ENCODE results near the gene MRE11.
A peak's percentile ranks its signal among the peaks of the same experiment; 100 is the strongest.

MRE11 gene

DNA sequence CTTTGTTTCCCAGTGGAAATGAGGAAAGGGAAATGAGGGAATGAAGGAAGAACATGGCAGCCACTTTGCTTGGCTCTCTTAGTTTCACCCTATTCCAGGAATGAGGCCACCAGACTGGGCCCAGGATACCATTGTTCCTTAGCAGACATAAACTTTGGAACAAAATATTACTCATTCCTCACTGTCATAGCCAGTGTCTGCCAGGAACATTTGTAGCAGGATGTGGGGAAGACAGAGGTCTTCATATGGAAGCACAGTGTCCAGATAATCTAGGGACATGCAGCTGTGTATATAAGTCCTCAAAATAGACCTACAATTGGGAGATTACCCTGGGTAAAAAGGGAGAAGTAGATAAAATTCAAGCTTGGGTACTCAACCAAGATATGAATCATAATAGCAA lies 34.9 kb upstream of the MRE11 start:
- TF ChIP-seq, protein P1, sequence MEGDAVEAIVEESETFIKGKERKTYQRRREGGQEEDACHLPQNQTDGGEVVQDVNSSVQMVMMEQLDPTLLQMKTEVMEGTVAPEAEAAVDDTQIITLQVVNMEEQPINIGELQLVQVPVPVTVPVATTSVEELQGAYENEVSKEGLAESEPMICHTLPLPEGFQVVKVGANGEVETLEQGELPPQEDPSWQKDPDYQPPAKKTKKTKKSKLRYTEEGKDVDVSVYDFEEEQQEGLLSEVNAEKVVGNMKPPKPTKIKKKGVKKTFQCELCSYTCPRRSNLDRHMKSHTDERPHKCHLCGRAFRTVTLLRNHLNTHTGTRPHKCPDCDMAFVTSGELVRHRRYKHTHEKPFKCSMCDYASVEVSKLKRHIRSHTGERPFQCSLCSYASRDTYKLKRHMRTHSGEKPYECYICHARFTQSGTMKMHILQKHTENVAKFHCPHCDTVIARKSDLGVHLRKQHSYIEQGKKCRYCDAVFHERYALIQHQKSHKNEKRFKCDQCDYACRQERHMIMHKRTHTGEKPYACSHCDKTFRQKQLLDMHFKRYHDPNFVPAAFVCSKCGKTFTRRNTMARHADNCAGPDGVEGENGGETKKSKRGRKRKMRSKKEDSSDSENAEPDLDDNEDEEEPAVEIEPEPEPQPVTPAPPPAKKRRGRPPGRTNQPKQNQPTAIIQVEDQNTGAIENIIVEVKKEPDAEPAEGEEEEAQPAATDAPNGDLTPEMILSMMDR (conservative IDR thresholded peaks at IDR 0.05): no peak
- H3K27ac ChIP-seq: no peak overlapping the region

DNA sequence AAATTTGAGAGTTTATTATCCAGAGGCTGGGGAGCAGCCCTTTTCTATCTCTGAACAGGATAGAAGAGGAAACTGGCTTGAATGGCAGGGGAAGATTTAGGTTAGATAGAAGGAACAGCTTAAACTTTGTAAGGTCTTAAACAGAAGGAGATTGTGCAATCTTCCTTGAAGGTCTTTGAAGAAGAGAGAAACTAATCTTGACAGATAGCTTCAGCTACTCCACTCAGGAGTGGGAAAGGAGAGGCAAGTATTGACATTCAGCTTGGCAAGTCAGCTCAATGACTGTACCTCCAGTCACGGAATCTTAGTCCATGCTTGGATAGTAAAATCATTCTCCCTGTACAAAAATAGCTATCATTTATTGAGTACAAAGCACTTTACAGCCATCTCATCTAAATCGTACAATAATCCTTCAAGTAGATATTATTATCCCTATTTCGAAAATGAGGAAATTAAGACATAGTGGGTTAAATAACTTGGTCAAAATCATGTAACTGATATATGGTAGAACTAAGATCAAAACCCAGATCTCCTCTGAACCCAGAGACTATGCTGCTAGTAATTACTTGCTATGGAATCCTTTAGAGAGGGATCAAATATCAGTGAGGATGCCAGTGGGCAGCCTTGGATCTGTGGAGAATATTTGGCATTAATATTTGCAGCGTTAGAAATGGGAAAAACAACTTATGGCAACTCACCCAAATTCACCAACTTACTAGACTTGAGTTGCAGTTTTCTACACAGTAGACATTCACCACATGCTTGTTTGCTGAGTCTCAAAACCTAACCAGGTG lies 33.2 kb upstream of the MRE11 start:
- H3K27ac ChIP-seq: no peak overlapping the region
- TF ChIP-seq, protein P1 (conservative IDR thresholded peaks at IDR 0.05): no peak

DNA sequence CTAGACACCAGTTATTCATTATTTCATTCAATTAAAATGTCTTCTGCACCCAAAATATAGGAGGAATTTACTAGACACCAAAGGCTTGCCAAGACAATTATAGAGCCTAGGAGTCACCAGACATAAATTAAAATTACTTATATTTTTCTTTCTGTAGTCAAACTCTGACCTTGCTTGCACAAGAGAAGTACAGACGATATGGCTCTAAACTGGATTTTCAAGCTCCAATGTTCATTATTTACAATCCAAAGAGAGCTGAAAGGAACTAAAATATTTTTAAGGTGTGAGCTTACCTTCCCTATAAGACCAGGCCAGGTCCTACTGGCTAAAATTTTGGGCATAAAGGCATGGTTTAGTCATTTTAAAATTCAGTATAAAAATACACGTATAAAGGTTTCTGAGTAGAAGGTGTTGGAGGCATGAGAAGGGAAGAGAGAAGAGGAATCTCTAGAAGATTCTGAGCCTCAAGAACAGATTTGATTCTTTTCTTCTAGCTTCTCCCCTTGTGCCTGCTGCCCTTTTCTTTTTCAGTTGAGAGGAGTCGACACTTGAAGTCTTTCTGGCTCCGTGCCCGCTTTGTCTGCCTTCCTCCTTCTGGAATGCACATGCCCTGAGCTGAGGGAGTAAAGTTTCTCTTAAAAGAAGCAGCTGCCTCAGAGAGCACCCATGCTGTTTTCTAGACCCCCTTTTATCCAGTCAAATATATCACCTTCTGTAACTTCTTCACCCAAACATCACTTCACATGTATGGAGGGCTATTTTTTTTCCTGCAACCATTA lies 32.1 kb upstream of the MRE11 start:
- TF ChIP-seq, protein P1 (conservative IDR thresholded peaks at IDR 0.05): no peak
- peak overlapping the region; percentile 13 for H3K27ac ChIP-seq

DNA sequence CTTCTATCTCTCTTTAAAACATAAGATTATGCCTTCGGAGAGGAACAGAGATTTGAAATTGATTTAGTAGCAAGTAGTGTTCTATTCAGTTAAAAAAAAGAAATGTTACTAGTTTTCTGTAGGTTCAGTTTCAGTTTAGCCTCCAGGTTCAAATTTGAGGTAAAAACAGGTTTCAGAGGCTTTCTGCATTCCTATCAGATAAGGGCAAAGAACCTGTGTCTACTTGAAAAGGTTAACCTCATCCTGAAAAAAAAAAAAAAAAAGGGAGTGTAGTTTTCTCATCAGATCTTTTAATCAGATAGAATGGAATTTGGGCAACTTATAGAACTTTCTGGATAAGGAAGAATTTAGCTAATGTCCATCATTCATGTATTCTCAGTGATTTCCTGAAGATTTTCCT lies 30.7 kb upstream of the MRE11 start:
- TF ChIP-seq, protein P1 (conservative IDR thresholded peaks at IDR 0.05): no peak
- H3K27ac ChIP-seq: no peak overlapping the region

DNA sequence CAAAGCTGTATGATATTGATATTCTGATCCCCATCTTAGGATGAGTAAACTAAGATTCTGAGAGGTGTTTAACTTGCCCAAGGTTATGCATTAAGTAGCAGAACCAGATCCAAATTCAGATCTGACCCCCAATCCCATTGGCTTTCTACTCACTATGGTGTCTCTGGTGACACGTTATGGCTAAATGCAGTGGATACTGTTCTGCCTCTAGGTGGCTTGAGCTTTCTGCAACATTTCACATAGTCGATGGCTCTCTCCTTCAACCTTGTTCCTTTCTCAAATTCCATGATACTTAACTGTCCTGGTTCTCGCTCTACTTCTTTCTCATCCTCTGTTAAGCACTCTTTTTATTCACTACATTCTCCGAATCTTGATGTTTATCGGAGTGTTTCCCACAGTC lies 28.0 kb upstream of the MRE11 start:
- TF ChIP-seq, protein P1 (conservative IDR thresholded peaks at IDR 0.05): peak; percentile 70
- H3K27ac ChIP-seq: no peak overlapping the region

DNA sequence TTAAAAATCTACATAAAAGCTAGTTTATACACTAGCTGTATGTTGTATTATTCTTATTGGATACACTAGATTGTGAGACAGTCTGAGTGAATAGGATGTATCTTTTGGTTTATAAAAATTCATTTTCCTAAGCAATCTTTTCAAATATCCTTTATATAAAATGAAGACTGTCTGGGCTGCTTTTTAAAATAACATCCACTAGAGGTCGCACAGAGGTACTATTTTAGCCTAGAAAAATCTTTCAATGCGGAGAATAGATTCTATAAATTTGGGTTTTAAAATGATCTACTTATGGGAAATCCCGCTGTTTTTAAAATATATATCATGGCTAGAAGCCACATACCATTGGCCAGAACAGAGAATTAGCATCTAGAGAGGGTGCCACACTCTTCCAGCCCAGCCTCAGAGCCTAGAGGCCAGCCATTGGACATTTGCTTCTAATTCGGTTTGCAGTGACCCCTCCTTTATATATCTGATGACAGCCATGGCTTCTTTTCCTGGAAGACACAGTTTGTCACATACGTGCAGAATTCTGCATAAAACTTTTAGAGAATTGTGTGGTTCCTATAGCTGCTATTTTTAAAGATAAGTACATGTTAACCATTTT lies 25.9 kb upstream of the MRE11 start:
- TF ChIP-seq, protein P1 (conservative IDR thresholded peaks at IDR 0.05): peak; percentile 90
- H3K27ac ChIP-seq: no peak overlapping the region

DNA sequence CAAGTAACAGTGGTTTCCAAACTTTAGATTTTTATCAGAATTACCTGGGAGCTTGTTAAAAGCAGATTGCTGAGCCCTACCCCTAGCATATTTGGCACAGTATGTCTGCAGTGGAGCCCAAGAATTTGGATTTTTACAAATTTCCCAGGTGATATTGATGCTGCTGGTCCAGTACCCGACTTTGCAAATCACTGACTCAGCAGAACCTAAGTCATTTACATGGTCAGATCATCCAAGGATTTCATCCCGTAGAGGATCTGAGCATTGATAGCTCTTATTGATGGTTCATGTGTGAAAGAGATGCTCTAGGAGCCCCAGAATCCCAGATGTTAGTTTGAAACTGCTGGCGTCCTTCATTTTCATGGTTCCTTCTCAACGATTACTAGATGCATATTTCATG lies 24.7 kb upstream of the MRE11 start:
- TF ChIP-seq, protein P1 (conservative IDR thresholded peaks at IDR 0.05): no peak
- no peak overlapping the region for H3K27ac ChIP-seq
